GM19372 (cell line): ENCODE measurements around the gene ABL1.

Source experiments
- ATAC-seq: cut with Tn5 transposase; IDR thresholded peaks from one replicate; pipeline ENCODE4 v1.9.1; 2021; ENCODE audit warnings: mild to moderate bottlenecking, low read depth, moderate library complexity; ENCODE audit not compliant: unreplicated experiment

The ABL1 gene

DNA sequence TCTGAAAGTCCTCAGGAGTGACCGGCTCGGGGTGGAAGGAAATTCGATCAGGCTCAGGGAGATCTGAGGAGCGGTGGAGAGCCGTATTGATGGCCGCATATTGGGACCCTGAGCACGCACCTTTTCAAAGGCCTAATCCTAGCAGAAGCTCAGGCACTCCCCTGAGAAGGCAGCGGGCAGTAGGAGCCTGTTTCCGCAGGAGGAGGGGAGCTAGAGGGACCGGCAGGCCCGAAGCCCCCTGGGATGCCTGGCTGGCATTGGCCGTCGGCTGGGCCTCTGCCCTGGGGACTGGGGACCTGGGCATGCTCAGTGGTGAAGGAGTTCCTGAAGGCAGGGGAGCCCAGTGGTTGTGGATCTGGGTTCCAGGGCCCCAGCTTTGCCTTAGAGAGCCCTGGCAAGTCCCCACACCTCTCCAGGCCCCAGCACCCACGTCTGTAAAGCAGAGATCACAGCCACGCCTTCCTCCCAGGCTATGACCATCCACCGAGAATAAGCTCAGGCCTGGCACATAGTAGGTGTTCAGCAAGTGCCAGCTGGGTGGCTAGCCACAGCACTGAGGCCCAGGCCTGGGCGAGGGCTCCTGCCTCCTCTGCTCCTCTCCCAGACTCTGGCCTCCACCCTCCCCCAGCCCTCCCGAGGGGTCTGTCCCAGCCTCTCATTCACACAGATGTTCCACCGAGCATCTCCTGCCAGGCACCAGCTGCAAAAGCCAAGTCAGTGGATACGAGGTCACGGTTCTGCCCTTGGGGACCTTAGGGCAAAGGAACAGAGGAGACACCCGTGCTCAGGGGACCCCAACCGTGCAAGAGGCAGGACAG lies 78.8 kb downstream of the ABL1 start:
- ATAC-seq = no peak

DNA sequence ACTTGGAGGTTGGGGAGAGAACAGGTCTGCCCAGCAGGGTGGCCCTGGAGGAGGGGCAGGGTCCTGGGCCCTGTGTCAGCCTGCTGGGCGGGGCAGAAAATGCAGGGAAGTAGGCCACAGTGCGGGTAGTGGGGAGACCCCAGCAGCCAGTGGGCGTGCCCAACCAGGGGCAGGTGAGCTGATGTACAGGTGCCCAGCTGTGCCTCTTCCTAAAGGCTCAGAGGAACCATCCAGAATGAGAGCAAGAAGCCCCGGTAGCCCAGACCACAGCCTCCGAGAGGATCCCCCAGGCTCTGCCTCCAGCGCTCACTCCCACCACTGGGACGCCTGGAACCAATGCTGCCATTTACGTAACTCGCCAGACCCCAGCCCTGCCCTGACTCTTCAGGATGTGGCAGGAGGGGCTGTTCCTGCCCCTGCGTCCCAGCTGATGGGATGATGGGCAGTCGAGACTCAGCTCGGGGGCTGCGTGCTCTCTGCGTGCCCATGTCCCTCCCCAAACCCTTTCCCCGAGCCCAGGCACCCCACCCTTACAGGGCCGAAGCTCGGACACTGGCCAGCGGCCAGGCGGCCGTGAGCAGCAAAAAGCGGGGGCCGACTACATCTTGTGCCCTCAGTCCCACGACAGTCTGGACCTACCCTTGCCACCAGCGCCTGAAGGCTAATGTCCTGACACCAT lies 79.5 kb downstream of the ABL1 start:
- no peak for ATAC-seq

DNA sequence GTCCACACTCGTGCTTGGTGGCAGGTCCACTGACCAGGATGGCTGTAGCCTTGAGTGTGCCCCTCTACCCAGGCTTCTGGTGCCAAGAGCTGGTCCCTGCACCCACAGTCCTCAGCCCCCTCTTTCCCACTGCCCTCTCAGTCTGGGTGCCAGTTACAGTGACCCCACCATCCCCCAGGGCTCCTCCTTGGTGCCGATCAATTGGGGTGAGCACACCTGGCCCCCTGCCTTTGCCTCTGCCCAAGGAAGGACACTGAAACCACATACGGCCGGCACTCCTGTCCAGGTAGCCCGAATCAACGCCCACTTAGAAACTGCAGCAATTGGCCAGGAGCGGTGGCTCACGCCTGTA lies 80.0 kb downstream of the ABL1 start:
- ATAC-seq = no peak

DNA sequence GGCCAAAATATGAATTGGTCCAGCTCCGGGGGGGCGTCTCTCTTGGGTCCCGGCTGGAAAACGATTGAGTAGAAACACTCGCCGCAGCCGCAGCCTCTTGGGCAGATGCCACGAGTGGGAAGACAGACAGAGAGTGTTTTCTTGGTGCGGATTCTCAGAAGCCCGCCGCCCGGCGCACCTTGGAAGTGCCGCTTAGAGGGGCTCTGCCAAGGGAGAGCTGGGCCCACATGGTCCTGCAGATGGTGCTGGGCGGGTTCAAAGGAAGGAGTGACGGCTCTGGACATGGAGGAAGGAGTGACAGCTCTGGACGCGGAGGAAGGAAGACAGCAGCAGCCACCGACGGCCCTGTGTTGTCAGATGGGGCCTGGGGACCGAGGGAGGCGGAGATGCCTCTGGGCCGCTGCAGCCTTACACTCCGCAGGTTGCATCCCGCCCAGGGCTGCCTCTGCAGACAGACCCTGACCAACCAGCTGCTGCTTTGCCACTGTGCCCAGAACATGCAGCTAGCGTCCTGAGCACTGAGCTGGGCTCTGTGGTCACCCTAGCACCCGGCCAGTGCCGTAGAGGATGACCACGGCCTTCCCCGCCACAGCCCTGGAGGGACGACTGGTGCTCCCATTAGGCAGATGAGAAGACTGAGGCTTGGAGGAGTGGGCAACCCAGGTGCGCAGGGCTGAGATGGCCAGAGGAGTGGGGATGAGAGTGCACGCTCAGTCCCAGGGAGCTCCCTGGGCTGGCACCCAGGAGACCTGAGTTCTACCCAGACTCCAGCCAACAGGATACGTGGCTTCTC lies 82.3 kb downstream of the ABL1 start:
- no peak for ATAC-seq

DNA sequence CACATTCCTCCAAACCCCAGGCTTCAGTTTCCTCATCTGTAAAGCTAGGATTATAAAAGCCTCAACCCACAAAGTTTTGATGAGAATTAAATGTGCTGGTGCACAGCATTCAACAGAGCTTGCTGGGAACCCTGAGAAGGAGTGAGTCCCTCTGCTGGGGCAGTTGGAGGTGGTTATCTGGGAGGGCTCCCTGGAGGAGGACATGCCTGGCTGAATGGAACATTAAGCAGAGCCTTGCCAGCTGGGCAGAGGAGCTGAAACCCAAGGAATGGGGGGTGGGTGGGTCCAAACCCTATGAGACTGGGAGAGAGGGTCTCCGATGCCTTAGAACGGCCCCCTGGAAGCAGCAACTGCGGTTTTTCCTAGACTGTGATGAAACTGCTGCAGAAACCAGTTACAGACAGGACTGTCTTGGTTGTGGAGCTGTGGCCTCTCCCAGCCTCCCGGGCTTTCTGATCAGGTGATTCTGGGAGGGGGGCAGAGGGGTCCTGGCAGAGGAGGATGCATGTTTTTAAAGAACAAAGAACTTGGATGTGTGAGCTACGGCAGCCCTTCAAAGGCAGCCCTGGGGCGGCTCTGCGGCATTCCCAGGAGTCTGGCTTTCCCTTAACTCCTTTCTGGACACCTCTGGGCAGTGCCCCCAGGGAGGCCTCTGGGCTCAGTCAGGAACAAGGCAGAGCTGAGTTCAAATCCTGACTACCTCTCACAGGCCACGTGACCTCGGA lies 83.2 kb downstream of the ABL1 start:
- ATAC-seq = no peak

DNA sequence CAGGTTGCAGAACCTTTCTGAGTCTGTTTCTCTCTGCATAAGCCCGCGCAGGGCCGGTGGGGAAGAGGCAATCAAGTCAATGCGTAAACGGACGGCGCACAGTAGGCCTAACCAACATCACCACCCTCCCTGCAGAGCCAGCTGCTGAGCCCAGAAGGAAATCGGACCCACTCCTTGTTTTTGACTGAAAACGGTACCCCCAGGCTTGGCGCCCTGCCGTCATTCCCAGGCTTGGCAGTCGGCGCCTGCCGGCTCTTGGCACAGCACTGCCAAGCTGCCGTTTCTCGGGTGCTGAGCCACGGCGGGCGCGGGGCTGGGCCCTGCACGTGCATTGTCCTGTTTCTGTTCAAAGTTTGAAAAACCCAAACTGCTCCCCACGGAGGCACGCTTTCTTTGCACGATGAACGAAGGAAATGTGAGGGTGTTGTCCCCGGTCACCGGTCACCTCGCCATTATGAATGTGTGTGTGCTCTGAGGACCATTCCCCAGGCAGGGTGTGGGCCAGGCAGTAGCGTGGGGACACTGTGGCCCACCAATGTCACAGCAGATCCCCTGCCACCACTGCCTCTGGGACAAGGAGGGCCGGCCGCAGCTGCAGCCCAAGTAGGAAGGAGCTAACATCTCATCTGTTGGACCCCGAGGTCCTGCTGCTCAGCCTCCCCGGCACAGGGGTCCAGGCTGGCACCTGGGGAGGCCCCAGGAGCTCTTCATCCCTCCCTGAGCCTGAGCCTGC lies 83.9 kb downstream of the ABL1 start:
- no peak for ATAC-seq

DNA sequence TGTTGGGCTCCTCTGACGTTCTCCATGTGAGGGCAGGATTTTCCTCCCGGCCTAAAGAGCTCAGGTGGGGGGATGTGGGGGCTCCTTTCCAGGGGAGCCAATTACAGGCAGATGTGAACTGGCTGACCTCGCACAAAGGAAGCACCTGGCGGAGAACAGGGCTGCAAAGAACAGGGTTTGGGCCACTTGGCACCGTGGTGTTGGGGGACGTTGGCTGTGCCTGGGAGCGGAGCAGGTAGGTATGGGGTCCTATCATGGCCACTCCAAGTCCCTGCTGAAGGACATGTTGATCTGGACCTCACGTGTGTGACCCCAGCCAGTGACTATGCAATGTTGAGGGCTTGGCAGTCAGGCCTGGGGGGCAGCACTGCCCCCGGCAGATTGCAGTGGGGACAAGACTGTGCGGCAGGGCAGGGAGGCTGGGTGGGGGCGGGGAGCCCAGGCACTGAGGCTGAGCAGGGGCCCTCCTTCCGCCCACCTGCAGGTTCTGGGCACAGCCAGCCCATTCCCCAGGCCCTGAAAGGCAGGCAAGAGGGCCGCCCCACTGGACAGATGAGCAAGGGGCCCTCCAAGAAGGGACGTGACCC lies 84.6 kb downstream of the ABL1 start:
- no peak for ATAC-seq

DNA sequence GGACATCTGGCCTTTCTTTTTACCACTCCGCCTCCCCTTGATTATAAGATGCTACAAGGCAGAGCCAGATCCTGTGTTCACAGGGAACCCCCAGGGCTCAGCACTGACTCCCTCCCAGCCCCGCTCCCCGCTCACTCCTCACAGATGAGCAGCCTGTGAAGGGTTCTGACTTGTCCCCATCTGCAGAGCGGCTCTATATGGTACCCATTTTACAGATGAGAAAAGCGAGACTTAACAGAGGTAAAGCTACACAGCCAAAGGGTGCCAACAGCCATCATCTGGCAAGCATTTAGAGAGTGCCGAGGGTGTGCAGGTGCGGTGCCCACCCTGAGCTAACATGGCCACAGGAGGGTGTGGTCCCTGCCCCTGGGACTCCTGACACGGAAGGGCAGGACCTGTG lies 85.2 kb downstream of the ABL1 start:
- ATAC-seq = no peak

DNA sequence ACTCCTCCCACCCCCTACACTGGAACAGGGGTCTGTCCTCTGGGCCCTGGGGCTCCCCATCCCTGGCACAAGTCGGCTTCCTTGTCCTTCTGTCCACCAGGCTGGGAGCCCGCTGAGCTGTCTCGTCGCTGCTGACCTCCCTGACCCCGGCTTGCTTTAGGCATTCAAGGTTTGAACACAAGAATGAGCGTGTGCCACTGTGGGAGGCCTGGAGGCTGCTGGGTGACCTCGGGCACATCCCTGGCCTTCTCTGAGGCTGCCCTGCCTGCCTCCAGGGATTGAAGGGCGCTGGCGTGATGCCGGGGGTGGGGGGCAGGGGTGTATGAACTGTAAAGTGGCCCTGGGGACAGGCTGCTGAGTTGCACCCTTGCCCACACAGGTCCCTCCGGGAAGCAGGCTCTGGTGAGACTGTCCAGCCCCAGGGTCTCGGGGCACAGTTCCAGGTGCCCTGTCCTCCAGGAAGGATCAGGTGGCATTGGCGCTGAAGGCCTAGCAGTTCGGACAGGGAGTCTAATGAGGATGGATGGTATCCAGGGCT lies 85.8 kb downstream of the ABL1 start:
- ATAC-seq = no peak

DNA sequence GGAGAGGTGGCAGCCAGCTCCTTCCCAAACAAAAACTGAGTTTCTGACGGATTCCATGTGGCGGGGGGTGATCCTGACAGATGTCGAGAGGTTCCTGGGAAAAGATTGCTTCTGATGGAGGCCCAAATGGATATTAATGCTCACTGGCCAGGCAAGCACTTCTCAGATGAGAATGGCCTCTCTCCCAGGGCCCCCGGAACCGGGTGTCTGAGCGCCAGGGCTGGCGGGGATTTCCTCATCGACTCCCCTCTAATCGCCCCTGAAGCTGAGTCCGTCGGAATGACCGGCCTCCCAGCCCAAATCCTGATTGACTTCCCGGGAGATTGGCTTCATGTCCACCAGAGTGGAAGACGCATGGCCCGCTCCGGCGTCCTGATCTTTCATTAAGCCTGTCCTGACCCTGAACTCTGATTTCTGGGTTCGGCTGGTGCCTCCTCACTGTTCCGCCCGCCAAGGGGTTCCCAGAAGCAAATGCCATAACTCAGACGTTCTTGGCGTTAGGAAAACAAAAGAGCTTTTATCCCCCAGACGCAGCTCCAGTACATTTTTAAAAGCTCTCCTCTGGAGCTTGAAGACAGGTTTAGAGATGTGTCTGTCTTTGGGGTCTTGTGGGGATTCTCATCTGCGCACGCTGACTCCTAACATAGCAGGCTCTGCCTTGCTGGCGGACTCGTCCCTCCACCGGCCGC lies 86.4 kb downstream of the ABL1 start:
- ATAC-seq = no peak

DNA sequence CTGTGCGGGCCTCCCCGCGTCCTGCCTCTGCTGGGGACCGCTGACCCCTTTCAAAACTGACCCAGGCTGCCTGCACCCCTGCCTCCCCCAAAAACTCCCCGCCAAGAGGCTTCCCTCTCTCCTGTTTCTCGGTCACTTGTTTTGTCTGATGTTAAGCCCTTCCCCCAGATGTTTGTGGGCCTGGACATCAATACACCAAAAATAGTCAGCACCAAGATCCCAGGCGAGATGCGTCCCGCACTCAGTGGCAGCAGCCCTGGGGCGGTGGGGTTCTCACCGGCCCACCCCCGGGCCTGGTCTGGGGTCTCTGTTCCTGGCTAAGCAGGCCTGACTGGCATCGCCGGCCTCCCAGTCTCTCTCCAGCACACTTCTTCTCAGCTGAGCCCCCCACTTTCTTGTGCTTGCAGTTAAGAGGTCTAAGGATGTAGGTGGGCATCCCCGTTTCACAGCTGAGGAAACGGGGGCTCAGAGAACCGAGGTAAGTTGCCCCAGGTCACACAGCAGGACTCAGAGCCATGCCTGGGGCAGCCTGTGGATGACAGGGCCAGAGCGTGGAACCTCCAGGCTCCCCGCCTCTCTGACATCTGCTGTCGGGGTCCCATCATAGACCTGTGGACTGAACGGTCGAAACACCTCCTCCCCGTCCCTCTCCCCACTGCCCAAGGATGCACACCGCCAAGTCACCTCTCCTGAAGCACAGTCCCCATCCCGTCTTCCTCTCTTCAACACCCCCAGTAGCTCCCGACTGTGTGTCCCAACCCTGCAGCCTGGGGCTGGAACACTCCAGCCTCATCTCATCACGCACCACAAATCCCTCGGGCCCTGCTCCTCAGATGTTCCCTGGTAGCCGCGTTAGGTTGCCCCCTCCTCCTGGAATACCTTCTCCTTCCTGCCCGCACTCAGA lies 87.2 kb downstream of the ABL1 start:
- no peak for ATAC-seq

DNA sequence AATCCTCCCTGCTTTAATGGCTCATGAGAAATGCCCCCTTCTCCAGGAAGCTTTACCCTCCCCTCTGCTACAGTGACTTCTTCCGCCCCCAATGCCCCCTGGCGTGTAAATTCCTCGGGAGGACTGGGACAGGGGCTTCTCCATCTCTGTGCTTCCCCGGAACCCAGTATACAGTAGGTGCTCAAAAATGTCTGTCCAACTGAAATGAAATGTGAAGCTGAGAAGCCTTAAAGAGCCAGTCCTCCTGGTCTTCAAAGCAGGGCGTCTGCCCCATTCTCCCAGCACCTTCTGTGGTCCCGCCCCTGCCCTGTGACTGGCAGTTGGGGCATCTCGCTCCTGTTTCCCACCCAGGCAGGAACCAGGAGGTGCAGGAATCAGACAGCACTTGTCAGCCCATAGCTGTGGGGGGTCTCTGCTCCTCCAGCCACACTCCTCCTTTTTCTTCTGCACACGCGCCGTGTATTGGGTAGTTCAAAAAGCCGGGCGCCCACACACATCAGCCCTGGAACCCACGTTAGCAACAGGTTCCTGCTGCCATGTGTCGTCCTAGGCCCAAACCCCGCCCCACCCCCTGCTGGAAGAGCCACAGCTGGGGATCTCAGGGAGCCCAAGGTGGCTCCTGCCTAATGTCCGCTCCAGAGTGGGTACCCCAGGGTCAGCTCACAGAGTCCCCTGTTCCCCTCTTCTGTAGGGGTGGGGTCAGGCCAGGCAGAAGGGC lies 88.0 kb downstream of the ABL1 start:
- ATAC-seq = no peak

DNA sequence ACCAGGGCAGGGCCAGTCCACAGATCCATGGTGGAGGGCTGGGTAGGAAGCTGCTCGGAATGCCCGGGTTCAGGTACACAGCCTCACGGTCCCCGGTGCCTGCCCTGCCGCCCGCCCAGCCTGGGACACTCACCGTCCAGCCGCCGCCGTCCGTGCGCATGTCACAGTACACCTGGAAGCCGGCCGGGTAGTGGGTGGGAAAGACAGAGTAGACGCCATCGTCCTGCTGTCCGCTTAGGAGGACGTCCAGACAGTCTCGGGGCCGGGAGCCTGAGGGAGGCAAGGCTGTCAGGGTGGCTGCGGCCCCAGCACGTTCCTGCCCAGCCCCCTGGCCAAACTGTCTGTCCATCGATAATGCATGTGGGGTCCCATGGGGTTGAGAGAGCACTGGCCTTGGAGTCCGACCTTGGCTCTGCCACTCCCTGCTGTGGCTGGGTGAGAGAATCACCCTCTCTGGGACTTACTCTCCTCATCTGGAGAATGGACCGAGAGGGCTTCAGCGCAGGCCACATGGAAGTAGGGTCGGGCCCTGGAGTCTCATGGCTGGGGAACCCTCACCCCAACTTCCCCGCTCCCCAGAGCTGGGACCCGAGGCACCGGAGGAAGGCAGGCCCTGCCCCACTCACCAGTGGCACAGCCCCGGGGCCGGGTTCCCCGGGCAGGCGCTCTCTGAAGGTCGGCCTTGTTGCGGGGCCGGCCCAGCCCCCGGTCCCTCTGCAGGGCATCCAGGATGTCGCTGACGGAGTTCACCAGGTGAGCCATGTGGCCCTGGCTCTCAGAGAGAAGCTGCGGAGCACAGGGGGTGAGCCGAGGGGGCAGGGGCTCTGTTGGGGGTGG lies 88.8 kb downstream of the ABL1 start:
- no peak for ATAC-seq

DNA sequence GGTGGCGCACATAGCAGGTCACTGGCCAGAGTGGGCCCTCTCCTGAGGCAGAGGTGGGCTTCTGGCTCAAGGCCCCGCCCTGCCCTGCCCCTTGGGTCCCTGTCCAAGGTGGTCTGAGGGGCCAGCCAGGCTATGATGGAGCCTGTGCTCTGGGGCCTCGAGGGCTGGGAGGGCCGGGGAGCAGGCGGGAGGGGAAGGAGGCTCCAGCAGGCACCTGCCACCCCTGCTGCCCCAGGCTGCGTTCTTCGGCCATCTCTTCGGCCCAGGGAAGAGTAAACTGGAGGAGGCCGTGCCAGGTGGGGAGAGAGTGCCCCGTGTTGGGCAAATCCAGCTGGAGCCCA lies 89.4 kb downstream of the ABL1 start:
- ATAC-seq = no peak

DNA sequence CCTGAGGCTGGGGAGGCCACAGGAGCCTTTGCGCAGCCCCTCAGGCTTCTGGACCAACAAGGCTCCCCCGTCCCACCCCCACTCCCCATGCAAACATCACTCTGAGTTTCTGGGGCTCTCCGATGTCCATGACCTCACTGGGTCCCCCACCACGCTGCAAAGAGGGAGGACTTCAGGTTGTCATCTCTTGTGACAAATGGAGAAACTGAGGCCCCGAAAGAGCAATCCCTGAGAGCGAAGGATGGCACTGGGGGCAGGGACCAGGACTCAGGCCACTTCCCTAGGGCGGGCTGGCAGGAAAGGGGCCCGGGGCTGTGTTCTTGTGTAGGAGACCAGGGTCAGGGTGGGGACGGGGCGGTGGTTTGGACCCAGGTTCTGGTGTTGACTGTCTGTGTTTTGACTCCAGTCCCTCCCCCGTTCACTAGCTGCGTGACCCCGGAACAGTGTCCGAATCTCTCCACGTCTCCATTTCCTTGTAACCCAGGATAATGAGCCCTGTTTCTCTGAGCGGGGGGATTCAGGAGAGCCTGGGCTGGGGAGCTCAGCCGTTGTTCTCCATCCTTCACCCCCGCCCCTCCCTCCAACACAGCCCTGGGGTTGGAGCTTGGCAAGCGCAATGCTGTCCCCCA lies 90.1 kb downstream of the ABL1 start:
- no peak for ATAC-seq

DNA sequence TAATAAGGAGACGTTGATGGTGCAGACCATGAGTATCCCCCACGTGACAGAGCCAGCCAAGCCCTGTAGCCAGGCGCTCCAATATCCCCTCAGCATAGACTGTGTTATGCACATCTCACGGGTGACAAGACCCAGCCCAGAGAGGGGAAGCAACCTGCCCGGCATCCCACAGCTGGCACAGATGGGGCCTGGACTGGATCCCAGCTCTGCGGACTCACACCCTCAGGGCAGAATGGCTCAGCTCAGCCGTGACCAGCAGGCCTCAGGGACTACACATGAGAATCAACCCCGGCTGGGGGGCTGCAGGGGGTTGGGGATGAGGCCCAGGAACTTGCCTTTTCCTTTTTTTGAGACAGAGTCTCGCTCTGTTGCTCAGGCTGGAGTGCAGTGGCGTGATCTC lies 92.3 kb downstream of the ABL1 start:
- ATAC-seq = no peak
